GM12878 (cell line): ENCODE measurements around the gene GTPBP10. TPM values are rescaled to one million over a fixed set of nuclear protein-coding genes. Genes with fewer than 3 reads are reported as not detected.

Experiments used
- ATAC-seq: fragments of 200-7000 bp; cut with Tn5 transposase; 3 replicates; pipeline ENCODE4 v1.9.1; 2020; ENCODE audit warnings: mild to moderate bottlenecking, moderate library complexity
- BruUV-seq: library from RNA; stranded (reverse); fragments of 400-500 nt; replicated peaks from 2 replicates; lab custom pipeline; 2021; lab: Mats Ljungman, UMichigan
- CTCF ChIA-PET: fragments of 300-600 bp; sonication (Branson Sonifier 250); formaldehyde crosslinking; extraction: SDS; loops from one replicate; lab custom pipeline; 2021; ENCODE audit warnings: inconsistent platforms; lab: Yijun Ruan, JAX
- POLR2A ChIA-PET: fragments of 350-600 bp; formaldehyde crosslinking; extraction: SDS; loops from one replicate; lab custom pipeline; 2021; ENCODE audit warnings: inconsistent platforms; lab: Charles Lee
- RAD21 ChIA-PET: fragments of 300-600 bp; sonication (Branson Sonifier 250); formaldehyde crosslinking; loops from one replicate; lab custom pipeline; 2023; ENCODE audit warnings: antibody characterized with exemption; ENCODE audit not compliant: unreplicated experiment; lab: Charles Lee
- SMC1A ChIA-PET: fragments of 300-600 bp; sonication (Branson Sonifier 250); formaldehyde crosslinking; loops from one replicate; lab custom pipeline; 2023; ENCODE audit not compliant: unreplicated experiment, uncharacterized antibody; lab: Charles Lee
- DNase-seq: peaks from one replicate; pipeline ENCODE4 v3.0.0-alpha.2; 2011; ENCODE audit warnings: low read depth, low spot score
- FAIRE-seq: peaks from 3 replicates; lab custom pipeline; 2011; peaks lifted over from hg19 to GRCh38; lab: Jason Lieb, UNC
- H2AFZ ChIP-seq: 2 replicates; pipeline ENCODE4 v1.6.0; 2011; ENCODE audit warnings: low read depth, low read length, control low read depth; ENCODE audit not compliant: control insufficient read depth
- H3K27ac ChIP-seq: 2 replicates; pipeline ENCODE4 v1.5.1; 2011; ENCODE audit warnings: control low read depth; ENCODE audit not compliant: control insufficient read depth, insufficient read depth
- H3K27me3 ChIP-seq, 2 experiments: replicated peaks in 1 of 2; 2 replicates each; pipeline versions ENCODE4 v1.6.0 to v1.6.1; 2011; ENCODE audit warnings: low read length in 1 of 2; ENCODE audit not compliant: control insufficient read depth in 2 of 2, insufficient read depth in 2 of 2
- H3K36me3 ChIP-seq, 2 experiments: 2 replicates each; pipeline ENCODE4 v1.5.1; 2011; ENCODE audit warnings: low read length in 1 of 2; ENCODE audit not compliant: control insufficient read depth in 2 of 2, insufficient read depth in 2 of 2
- H3K4me1 ChIP-seq: 2 replicates; pipeline ENCODE4 v1.6.1; 2011; ENCODE audit warnings: mild to moderate bottlenecking, low read length, moderate library complexity, mixed read lengths; ENCODE audit not compliant: control insufficient read depth, insufficient read depth
- H3K4me2 ChIP-seq: 2 replicates; pipeline ENCODE4 v1.6.0; 2011; ENCODE audit warnings: control low read depth; ENCODE audit not compliant: control insufficient read depth, insufficient read depth
- H3K4me3 ChIP-seq: fragments of 200-600 bp; sonication (generic); 2 replicates; pipeline ENCODE4 v1.5.1; 2016
- H3K79me2 ChIP-seq: 2 replicates; pipeline ENCODE4 v1.6.0; 2011; ENCODE audit warnings: low read length; ENCODE audit not compliant: control insufficient read depth, insufficient read depth
- H3K9ac ChIP-seq: 2 replicates; pipeline ENCODE4 v1.8.0; 2011; ENCODE audit warnings: low read length, control low read depth, mixed read lengths; ENCODE audit not compliant: control insufficient read depth, insufficient read depth
- H3K9me3 ChIP-seq: replicated peaks from 3 replicates; pipeline ENCODE4 v1.5.1; 2011; ENCODE audit warnings: mild to moderate bottlenecking, low read length; ENCODE audit not compliant: control insufficient read depth, insufficient read depth
- H4K20me1 ChIP-seq: 2 replicates; pipeline ENCODE4 v1.6.0; 2011; ENCODE audit not compliant: control insufficient read depth, insufficient read depth
- ATF7 ChIP-seq: fragments of 450-650 bp; IDR thresholded peaks from 2 replicates; pipeline ENCODE4 v1.6.1; 2016; ENCODE audit warnings: low read depth, mild to moderate bottlenecking
- ESRRA ChIP-seq: IDR thresholded peaks from 2 replicates; pipeline ENCODE4 v1.6.1; 2012; ENCODE audit warnings: mild to moderate bottlenecking, low read length, improper control_type of control experiment
- PBX3 ChIP-seq: IDR thresholded peaks from 2 replicates; pipeline ENCODE4 v1.6.1; 2011; ENCODE audit warnings: mild to moderate bottlenecking, low read depth, low read length, moderate library complexity; ENCODE audit not compliant: insufficient replicate concordance
- RAD21 ChIP-seq: IDR thresholded peaks from 2 replicates; pipeline ENCODE4 v1.6.1; 2011; ENCODE audit warnings: mild to moderate bottlenecking, low read depth, low read length, moderate library complexity; ENCODE audit not compliant: insufficient read depth
- RBBP5 ChIP-seq: fragments of 200-600 bp; sonication (generic); conservative IDR thresholded peaks from 2 replicates; pipeline ENCODE4 v1.6.1; 2016
- TCF3 ChIP-seq: IDR thresholded peaks from 2 replicates; pipeline ENCODE4 v1.6.1; 2012; ENCODE audit warnings: low read depth, mild to moderate bottlenecking, low read length, borderline replicate concordance; ENCODE audit not compliant: insufficient read depth
- ZBED1 ChIP-seq: IDR thresholded peaks from 2 replicates; pipeline ENCODE4 v1.6.1; 2016; ENCODE audit warnings: borderline replicate concordance
- ZNF592 ChIP-seq: fragments of 450-650 bp; IDR thresholded peaks from 2 replicates; pipeline ENCODE4 v1.6.1; 2017; ENCODE audit warnings: mild to moderate bottlenecking, moderate library complexity
- ZZZ3 ChIP-seq: IDR thresholded peaks from 2 replicates; pipeline ENCODE4 v1.6.1; 2011; ENCODE audit warnings: low read depth; ENCODE audit not compliant: control insufficient read depth, insufficient read length
- WGBS: methylation state at CpG from one replicate; pipeline ENCODE4 v1.1.6; 2016; ENCODE audit warnings: low lambda C conversion rate; ENCODE audit not compliant: insufficient replicate concordance, insufficient coverage; ENCODE audit errors: missing lambda C conversion rate; 5-methylcytosine and 5-hydroxymethylcytosine counted together
- in situ Hi-C: fragments of 300-500 bp; cut with MboI; formaldehyde crosslinking; loops from 9 replicates; pipeline ENCODE4 v1.14.3; 2018; ENCODE audit warnings: mixed read lengths
- intact Hi-C: fragments of 100-400 bp; cut with micrococcal nuclease; formaldehyde crosslinking; loops from one replicate; pipeline ENCODE4 v1.14.2; 2022; ENCODE audit not compliant: unreplicated experiment
- polyA plus RNA-seq, 11 experiments: library from polyadenylated mRNA; depleted of rRNA in 4 of 11; unstranded in 6 of 11; stranded (reverse) in 5 of 11; fragments of >200 nt; fragmentation: Nextera tagmentation in 4 of 11; fragmentation: Illumina TruSeq in 1 of 11; extraction: Ambion mirVana in 4 of 11; extraction: Trizol in 1 of 11; gene quantifications; 1 replicate in 1 of 11; 2 replicates in 10 of 11; pipeline versions ENCODE4 v1.2.1 to v1.2.3, GENCODE V29; 2011 to 2016; ENCODE audit warnings: inconsistent platforms in 2 of 11, missing spikeins in 2 of 11, low read depth in 1 of 11
- total RNA-seq, 4 experiments: library from RNA; depleted of rRNA in 3 of 4; stranded (reverse); fragments of >200 nt in 3 of 4; fragmentation: Illumina TruSeq in 1 of 4; extraction: Trizol in 1 of 4; gene quantifications; 2 replicates each; pipeline versions ENCODE4 v1.2.1 to v1.2.3, GENCODE V29; 2013 to 2021

GTPBP10 gene
- total and polyA plus RNA-seq, 10 of the 15 experiments (the other 5 are each of a cell fraction or from before 2014, with no cell fraction given), result 10.1 to 41.0 (median 33.0) TPM

- FAIRE-seq (no peak), DNase-seq (no peak)
- ChIA-PET RAD21 (no interaction called here), SMC1A (interaction anchor here (1.4 kb wide), 1 partner anchor 9 kb away, joined by 3 read pairs; no protein-coding TSS in a partner anchor)
- H3K4me3 ChIP-seq, result no peak overlapping the region
- no peak overlapping the region for H3K4me2 ChIP-seq
- H3K36me3 ChIP-seq, result no peaks in the 10 kb centered on the region
- intact Hi-C loops (no loop called here), in situ Hi-C loops (no loop called here)
- no peaks in the 10 kb centered on the region for H3K4me1 ChIP-seq
- H3K9me3 ChIP-seq, result no peaks in the 10 kb centered on the region
- TF ChIP-seq ZZZ3, result no peak
- TF ChIP-seq TCF3, result no peak
- TF ChIP-seq ZNF592, result no peak
- TF ChIP-seq ESRRA, result no peak
- TF ChIP-seq ATF7, result no peak
- no peak for TF ChIP-seq ZBED1
- no peak for TF ChIP-seq RAD21
- TF ChIP-seq RBBP5, result no peak
- TF ChIP-seq PBX3, result no peak
- TF ChIP-seq, all 136 proteins: peak for 0
- 14% methylated on average over 1 of the region's 1 CpG for WGBS
- H2AFZ ChIP-seq, result no peak overlapping the region
- peaks cover 3 to 4% of the 10 kb centered on the region in 2 experiments; a peak in 3 of 4 replicates for H3K27me3 ChIP-seq
- CTCF ChIA-PET, result no interaction called here
- BruUV-seq, result no TSS peak
- H3K9ac ChIP-seq, result no peak overlapping the region
- POLR2A ChIA-PET, result no interaction called here
- no peak for ATAC-seq
- H4K20me1 ChIP-seq, result no peaks in the 10 kb centered on the region
- no peaks in the 10 kb centered on the region for H3K79me2 ChIP-seq
- H3K27ac ChIP-seq, result no peak overlapping the region
Observed at GRCh38 chr7:90326500-90326899, 20.0 kb upstream of the GTPBP10 start.
